Hematopoietic multipotent progenitor cell treated with erythropoietin and hydrocortisone succinate and interleukin-3 and kit ligand, for 17 days (in vitro differentiated cells): ENCODE results near the gene ZBTB3.
A peak's percentile ranks its signal among the peaks of the same experiment; 100 is the strongest.
"Not testable (repeated sequence)": the region's sequence is repeated elsewhere in the genome, so short reads cannot be mapped to it uniquely, and the experiment has no call there.

Experiments used
- DNase-seq: peaks from one replicate; pipeline ENCODE4 v3.0.0-alpha.2; 2015; ENCODE audit warnings: low spot score

The ZBTB3 gene

GRCh38 chr11:62716206-62716605 lies 37.8 kb downstream of the ZBTB3 start:
- peak; percentile 4 for DNase-seq

DNA sequence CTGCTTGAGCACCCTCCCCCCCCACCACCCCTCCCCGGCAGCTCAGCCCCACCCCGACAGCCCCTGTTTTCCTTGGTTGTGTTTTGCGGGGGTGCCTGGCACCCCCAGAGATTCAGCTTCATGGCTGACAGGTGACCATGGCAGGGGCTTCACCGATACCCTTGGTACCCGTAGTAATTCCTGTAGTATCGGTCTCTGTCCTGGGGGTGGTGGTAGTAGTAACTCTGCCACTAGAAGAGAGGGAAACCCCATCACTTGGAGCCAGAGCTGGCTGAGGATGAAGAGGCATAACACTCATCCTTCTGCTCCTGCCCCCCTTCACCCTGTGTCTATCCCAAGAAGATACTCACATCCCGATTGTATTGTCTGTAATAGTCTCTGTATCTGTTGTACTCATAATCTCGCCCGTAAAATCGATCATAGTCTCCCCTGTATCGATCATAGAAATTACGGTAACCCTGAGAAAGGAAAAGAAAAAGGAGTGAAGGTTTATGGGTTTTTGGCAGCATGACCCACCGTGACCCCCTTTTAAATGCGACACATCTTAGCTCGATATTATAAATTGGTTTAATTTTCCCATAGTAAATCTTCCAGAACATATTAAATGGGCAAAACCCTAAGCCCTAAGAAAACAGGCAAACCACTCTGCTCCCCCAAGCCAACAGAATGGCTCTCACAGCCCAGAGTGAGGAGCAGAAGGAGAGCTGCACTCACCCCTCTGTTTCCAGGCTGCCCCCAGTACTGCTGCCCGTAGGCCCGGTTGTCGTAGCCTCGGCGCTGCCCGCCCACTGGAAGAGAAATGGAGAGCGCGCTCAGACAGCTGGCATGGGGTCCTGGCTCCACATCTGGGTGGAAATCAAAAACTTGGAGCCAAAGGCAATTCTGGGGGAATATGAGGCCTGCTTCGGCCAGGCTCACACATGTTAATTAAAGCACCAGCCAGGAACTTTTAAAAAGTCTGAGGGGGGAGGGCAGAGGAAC lies 38.5 kb downstream of the ZBTB3 start:
- DNase-seq = no peak

GRCh38 chr11:62713343-62713742 lies 40.6 kb downstream of the ZBTB3 start:
- DNase-seq = no peak

DNA sequence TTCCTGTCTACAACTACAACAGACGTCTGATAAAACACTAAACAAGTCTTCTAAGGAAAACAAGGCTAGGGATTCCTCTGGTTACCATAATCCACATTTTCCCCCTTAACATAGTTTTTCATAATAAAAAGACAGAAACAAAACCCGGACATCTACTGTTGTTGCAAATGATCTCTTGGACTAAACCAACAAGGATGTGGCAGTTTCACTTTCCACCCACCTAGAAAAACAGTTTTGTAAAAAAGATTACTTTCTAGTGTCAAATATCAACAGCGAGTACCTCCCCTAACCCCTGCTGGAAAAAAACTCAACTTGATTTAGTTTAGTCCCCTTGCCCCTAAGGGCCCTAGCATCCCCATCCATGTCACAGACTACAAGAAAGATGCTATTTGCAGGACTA lies 41.1 kb downstream of the ZBTB3 start:
- DNase-seq = no peak

DNA sequence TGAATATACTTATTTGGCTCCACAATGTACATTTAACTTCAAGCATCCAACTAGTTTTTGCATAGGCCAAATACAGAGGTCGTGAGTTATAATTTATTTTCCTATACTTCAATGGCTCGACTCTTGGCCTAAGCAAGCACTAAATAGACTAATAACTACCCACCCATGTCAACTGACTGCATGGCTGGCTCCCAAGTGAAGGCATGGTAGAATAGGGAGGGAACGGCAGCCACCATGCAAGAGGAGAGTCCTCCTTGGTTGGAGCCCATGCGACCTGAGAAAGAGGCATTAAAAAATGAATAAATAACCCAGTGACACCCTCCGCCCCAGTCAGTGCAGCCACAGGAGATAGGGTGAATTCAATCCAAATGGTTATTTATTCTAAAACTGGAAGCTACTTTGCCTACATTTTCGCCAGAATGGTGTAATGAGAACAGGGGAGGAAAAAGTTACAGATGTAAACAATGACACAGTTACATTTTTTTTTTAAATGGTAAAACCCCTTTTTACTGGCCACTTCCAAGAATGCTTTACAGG lies 41.6 kb downstream of the ZBTB3 start:
- DNase-seq = no peak

DNA sequence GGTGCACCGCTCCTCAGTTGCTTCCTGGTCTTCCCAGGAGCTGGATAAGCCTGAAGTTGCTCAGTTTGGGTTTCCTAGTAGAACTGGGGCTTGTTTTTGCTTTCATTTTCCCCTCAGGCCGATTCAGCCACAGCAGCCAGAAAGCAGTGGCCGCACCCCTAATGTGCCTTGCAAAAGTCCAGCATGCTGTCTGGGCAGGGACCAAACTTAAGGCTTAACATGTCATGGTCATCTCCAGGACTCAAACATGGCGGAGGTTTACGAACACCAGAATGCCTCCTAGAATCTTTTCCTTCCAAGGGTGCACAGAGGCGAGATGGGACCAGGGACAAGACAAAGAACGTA lies 44.0 kb downstream of the ZBTB3 start:
- DNase-seq = no peak

DNA sequence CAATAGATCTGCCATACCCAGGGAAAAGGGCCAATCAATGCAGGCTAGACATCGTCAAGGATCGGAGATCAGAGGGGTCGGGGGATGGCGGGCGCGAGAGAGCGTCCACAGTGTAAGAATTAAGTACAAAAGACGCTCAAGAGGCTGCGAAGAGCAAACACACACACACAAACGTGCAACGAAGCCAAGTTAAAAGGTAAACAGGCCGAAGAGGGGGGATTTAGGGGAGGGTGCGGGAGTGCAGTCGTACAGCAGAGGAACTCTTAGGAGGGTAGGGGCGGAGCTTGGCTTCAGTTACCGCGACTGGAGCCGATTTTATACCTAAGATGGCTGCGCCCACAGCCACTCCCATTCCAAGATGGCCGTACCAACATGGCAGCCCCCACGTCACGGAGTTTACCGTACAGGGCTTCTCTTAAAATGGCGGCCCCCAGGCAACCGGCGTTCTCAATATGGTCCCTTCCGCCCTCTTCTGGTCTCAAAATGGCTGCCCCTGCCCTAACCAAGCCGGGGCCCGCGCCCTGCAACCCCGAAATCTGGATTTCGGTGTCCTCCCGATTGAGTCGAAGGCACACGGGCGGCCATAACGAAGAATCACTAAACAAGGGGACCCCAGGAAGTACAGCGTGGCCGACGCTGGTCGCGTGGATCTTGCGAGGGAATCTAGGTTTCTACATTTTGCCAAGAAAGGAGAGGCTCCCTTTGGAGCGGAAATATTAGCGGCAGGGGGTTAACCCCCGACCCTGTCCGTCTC lies 44.5 kb downstream of the ZBTB3 start:
- DNase-seq = peak; percentile 99

GRCh38 chr11:62708793-62709192 lies 45.2 kb downstream of the ZBTB3 start:
- DNase-seq = no peak

GRCh38 chr11:62708392-62708791 lies 45.6 kb downstream of the ZBTB3 start:
- DNase-seq = peak; percentile 66

GRCh38 chr11:62707277-62707861 lies 46.6 kb downstream of the ZBTB3 start, which contains the start of the genes BSCL2 and GNG3:
BSCL2 (minus strand) TSS chr11:62707424; CDS start chr11:62707195, 229 bp downstream.
GNG3 (plus strand) TSS chr11:62707676; CDS start chr11:62708296, 620 bp downstream.
- no peak for DNase-seq

DNA sequence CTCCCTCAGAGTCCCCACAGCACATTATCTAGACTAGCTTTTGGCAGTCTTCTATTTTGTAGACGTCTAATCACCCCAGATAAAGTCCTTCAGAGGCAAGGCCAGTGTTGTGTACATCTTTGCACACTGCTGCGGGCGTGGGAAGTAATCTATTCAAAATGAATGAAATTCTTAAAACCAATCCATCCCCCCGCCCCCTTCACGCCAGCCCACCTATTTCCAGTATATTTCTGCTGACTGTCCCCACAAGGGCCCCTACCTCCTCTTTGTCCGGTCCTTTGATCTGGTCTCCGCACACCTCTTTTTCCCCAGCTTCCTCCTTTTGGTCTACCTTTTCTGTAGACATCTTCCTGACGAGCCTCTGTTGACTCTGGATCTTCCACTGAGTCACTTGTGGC lies 47.1 kb downstream of the ZBTB3 start:
- no peak for DNase-seq

DNA sequence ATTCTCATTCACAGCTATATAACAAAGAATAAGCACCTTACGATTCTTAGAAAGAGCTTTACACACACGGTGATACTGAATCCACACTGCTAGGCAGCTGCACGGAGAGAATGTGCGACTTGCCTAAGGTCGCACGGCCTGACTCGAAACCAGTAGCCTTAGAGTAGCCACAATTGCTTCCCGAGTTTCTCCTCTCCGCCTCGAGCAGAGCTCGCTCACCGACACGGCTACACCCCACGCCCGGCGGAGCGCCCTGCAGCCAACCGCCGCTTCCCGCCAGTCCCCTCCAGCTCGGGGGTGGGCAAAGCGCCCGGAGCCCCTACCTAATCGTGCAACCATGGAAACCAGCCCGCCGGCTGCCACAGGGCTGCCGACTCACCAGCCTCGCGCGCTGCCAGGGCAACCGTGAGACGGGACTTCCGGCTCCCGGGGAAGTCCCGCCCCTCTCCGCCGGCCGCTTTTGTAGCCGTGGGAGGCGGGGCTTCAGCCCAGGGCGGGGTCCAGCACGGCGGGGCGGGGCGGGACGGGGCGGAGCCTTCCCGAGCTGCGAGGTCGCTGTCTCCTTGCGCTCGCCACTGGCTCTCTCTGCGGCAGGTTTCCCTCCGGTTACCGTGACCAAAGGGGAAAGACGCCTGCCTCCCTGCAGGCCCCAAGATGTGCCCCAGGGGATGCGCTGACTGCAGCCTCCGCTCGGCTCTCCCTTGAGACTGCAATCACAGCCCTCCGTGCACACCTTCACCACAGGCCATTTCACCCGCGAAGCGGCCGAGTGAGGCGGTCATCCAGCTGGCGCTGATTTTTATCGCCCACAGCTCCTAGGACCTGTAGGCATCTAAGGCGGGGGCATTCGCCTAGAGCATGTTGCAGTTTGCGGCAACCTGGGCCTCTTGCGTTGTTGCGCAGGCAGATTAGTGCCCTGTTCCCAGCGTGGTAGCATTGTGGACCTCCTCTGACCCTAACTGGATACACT lies 47.8 kb downstream of the ZBTB3 start:
- peak; percentile 97 for DNase-seq

GRCh38 chr11:62705413-62705812 lies 48.5 kb downstream of the ZBTB3 start:
- DNase-seq = no peak

- DNase-seq = not testable (repeated sequence)
Measured at GRCh38 chr11:62703921-62704320, 50.0 kb downstream of the ZBTB3 start.

DNA sequence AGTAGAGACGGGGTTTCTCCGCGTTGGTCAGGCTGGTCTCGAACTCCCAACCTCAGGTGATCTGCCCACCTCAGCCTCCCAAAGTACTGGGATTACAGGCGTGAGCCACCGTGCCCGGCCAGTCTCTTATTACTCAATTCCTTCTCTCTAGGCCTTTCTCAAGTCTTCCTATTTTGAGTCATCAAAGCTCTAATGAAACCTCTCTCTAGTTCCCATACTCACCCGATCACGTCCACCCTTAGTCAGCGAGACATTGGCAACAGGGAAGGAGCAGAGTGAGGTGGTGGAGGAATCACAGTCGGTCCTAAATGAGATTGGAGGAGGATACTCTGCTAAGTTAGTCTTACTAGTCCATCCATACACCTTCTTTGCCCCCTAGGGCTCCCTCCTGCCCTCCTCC lies 51.7 kb downstream of the ZBTB3 start:
- DNase-seq = no peak
